GM12878 (cell line): ENCODE results near the gene COL4A1. TPM values are rescaled to one million over a fixed set of nuclear protein-coding genes. Genes with fewer than 3 reads are reported as not detected.

ENCODE experiments used
- ATAC-seq: fragments of 200-7000 bp; cut with Tn5 transposase; 3 replicates; pipeline ENCODE4 v1.9.1; 2020; ENCODE audit warnings: mild to moderate bottlenecking, moderate library complexity
- BruUV-seq: library from RNA; stranded (reverse); fragments of 400-500 nt; replicated peaks from 2 replicates; lab custom pipeline; 2021; lab: Mats Ljungman, UMichigan
- CTCF ChIA-PET: fragments of 300-600 bp; sonication (Branson Sonifier 250); formaldehyde crosslinking; extraction: SDS; loops from one replicate; lab custom pipeline; 2021; ENCODE audit warnings: inconsistent platforms; lab: Yijun Ruan, JAX
- POLR2A ChIA-PET: fragments of 350-600 bp; formaldehyde crosslinking; extraction: SDS; loops from one replicate; lab custom pipeline; 2021; ENCODE audit warnings: inconsistent platforms; lab: Charles Lee
- RAD21 ChIA-PET: fragments of 300-600 bp; sonication (Branson Sonifier 250); formaldehyde crosslinking; loops from one replicate; lab custom pipeline; 2023; ENCODE audit warnings: antibody characterized with exemption; ENCODE audit not compliant: unreplicated experiment; lab: Charles Lee
- SMC1A ChIA-PET: fragments of 300-600 bp; sonication (Branson Sonifier 250); formaldehyde crosslinking; loops from one replicate; lab custom pipeline; 2023; ENCODE audit not compliant: unreplicated experiment, uncharacterized antibody; lab: Charles Lee
- DNase-seq: peaks from one replicate; pipeline ENCODE4 v3.0.0-alpha.2; 2011; ENCODE audit warnings: low read depth, low spot score
- FAIRE-seq: peaks from 3 replicates; lab custom pipeline; 2011; peaks lifted over from hg19 to GRCh38; lab: Jason Lieb, UNC
- H2AFZ ChIP-seq: 2 replicates; pipeline ENCODE4 v1.6.0; 2011; ENCODE audit warnings: low read depth, low read length, control low read depth; ENCODE audit not compliant: control insufficient read depth
- H3K27ac ChIP-seq: 2 replicates; pipeline ENCODE4 v1.5.1; 2011; ENCODE audit warnings: control low read depth; ENCODE audit not compliant: control insufficient read depth, insufficient read depth
- H3K27me3 ChIP-seq, 2 experiments: replicated peaks in 1 of 2; 2 replicates each; pipeline versions ENCODE4 v1.6.0 to v1.6.1; 2011; ENCODE audit warnings: low read length in 1 of 2; ENCODE audit not compliant: control insufficient read depth in 2 of 2, insufficient read depth in 2 of 2
- H3K36me3 ChIP-seq, 2 experiments: 2 replicates each; pipeline ENCODE4 v1.5.1; 2011; ENCODE audit warnings: low read length in 1 of 2; ENCODE audit not compliant: control insufficient read depth in 2 of 2, insufficient read depth in 2 of 2
- H3K4me1 ChIP-seq: 2 replicates; pipeline ENCODE4 v1.6.1; 2011; ENCODE audit warnings: mild to moderate bottlenecking, low read length, moderate library complexity, mixed read lengths; ENCODE audit not compliant: control insufficient read depth, insufficient read depth
- H3K4me2 ChIP-seq: 2 replicates; pipeline ENCODE4 v1.6.0; 2011; ENCODE audit warnings: control low read depth; ENCODE audit not compliant: control insufficient read depth, insufficient read depth
- H3K4me3 ChIP-seq: fragments of 200-600 bp; sonication (generic); 2 replicates; pipeline ENCODE4 v1.5.1; 2016
- H3K79me2 ChIP-seq: 2 replicates; pipeline ENCODE4 v1.6.0; 2011; ENCODE audit warnings: low read length; ENCODE audit not compliant: control insufficient read depth, insufficient read depth
- H3K9ac ChIP-seq: 2 replicates; pipeline ENCODE4 v1.8.0; 2011; ENCODE audit warnings: low read length, control low read depth, mixed read lengths; ENCODE audit not compliant: control insufficient read depth, insufficient read depth
- H3K9me3 ChIP-seq: replicated peaks from 3 replicates; pipeline ENCODE4 v1.5.1; 2011; ENCODE audit warnings: mild to moderate bottlenecking, low read length; ENCODE audit not compliant: control insufficient read depth, insufficient read depth
- H4K20me1 ChIP-seq: 2 replicates; pipeline ENCODE4 v1.6.0; 2011; ENCODE audit not compliant: control insufficient read depth, insufficient read depth
- CREB1 ChIP-seq: IDR thresholded peaks from 2 replicates; pipeline ENCODE4 v1.6.1; 2012; ENCODE audit warnings: low read depth, mild to moderate bottlenecking, inconsistent platforms
- NFXL1 ChIP-seq: fragments of 450-650 bp; IDR thresholded peaks from 2 replicates; pipeline ENCODE4 v1.6.1; 2017; ENCODE audit warnings: antibody characterized with exemption, mild to moderate bottlenecking, borderline replicate concordance
- RAD21 ChIP-seq: IDR thresholded peaks from 2 replicates; pipeline ENCODE4 v1.6.1; 2011; ENCODE audit warnings: mild to moderate bottlenecking, low read depth, low read length, moderate library complexity; ENCODE audit not compliant: insufficient read depth
- TARDBP ChIP-seq: IDR thresholded peaks from 2 replicates; pipeline ENCODE4 v1.6.1; 2016; ENCODE audit warnings: borderline replicate concordance
- WGBS: methylation state at CpG from one replicate; pipeline ENCODE4 v1.1.6; 2016; ENCODE audit warnings: low lambda C conversion rate; ENCODE audit not compliant: insufficient replicate concordance, insufficient coverage; ENCODE audit errors: missing lambda C conversion rate; 5-methylcytosine and 5-hydroxymethylcytosine counted together
- in situ Hi-C: fragments of 300-500 bp; cut with MboI; formaldehyde crosslinking; loops from 9 replicates; pipeline ENCODE4 v1.14.3; 2018; ENCODE audit warnings: mixed read lengths
- intact Hi-C: fragments of 100-400 bp; cut with micrococcal nuclease; formaldehyde crosslinking; loops from one replicate; pipeline ENCODE4 v1.14.2; 2022; ENCODE audit not compliant: unreplicated experiment
- polyA plus RNA-seq, 11 experiments: library from polyadenylated mRNA; depleted of rRNA in 4 of 11; unstranded in 6 of 11; stranded (reverse) in 5 of 11; fragments of >200 nt; fragmentation: Nextera tagmentation in 4 of 11; fragmentation: Illumina TruSeq in 1 of 11; extraction: Ambion mirVana in 4 of 11; extraction: Trizol in 1 of 11; gene quantifications; 1 replicate in 1 of 11; 2 replicates in 10 of 11; pipeline versions ENCODE4 v1.2.1 to v1.2.3, GENCODE V29; 2011 to 2016; ENCODE audit warnings: inconsistent platforms in 2 of 11, missing spikeins in 2 of 11, low read depth in 1 of 11
- total RNA-seq, 4 experiments: library from RNA; depleted of rRNA in 3 of 4; stranded (reverse); fragments of >200 nt in 3 of 4; fragmentation: Illumina TruSeq in 1 of 4; extraction: Trizol in 1 of 4; gene quantifications; 2 replicates each; pipeline versions ENCODE4 v1.2.1 to v1.2.3, GENCODE V29; 2013 to 2021

The COL4A1 gene
- total and polyA plus RNA-seq, 10 of the 15 experiments (the other 5 are each of a cell fraction or from before 2014, with no cell fraction given) = 0.07 to 0.31 (median 0.13) TPM; not detected in 6

DNA sequence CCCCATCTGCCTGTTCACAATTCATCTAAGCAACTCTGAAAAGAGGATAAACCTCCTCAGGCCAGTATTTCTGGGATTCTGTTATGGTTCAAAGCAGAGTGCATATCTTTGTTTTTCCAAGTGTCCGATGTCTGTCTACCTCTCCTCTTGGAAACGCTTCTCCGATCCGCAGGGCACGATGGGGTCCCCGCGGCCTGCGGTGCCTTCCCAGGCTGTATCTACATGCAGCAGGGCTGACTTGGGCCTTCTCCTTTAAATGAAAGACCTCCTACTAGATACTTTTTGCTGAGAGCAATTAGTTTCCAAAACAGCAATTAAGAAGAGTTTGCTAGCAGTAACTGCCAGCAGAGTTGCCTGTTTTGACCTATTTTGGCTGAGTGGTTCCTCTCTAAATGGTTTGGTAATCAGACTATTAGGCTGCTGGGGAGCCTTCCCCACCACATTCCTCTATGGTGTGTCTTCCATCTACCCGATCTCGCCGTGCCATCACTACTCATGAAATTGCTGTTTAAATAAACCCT, 23.6 kb upstream of the COL4A1 start:
- Histone ChIP-seq H3K4me1 (no peaks in the 10 kb centered on the region), H3K36me3 (no peaks in the 10 kb centered on the region), H3K4me2 (no peak overlapping the region), H4K20me1 (no peaks in the 10 kb centered on the region), H2AFZ (no peak overlapping the region)
- no peak for ATAC-seq
- no TSS peak for BruUV-seq
- DNase-seq = no peak
- RAD21 ChIA-PET = no interaction called here
- TF ChIP-seq RAD21 = no peak
- TF ChIP-seq NFXL1 = no peak
- TF ChIP-seq, all 136 proteins: peak for 0
- 87% methylated on average over 11 of the region's 11 CpGs for WGBS
- in situ Hi-C loops (no loop called here), intact Hi-C loops (no loop called here)
- H3K9me3 ChIP-seq = peaks cover 3% of the 10 kb centered on the region; the same call in 2 of the 3 replicates
- H3K27ac ChIP-seq = no peak overlapping the region
- H3K79me2 ChIP-seq = no peaks in the 10 kb centered on the region
- no peaks in the 10 kb centered on the region; a peak in 1 of 4 replicates for H3K27me3 ChIP-seq
- FAIRE-seq = no peak
- POLR2A ChIA-PET = no interaction called here
- no peak overlapping the region for H3K9ac ChIP-seq
- SMC1A ChIA-PET = no interaction called here
- CTCF ChIA-PET = no interaction called here
- H3K4me3 ChIP-seq = no peak overlapping the region

DNA sequence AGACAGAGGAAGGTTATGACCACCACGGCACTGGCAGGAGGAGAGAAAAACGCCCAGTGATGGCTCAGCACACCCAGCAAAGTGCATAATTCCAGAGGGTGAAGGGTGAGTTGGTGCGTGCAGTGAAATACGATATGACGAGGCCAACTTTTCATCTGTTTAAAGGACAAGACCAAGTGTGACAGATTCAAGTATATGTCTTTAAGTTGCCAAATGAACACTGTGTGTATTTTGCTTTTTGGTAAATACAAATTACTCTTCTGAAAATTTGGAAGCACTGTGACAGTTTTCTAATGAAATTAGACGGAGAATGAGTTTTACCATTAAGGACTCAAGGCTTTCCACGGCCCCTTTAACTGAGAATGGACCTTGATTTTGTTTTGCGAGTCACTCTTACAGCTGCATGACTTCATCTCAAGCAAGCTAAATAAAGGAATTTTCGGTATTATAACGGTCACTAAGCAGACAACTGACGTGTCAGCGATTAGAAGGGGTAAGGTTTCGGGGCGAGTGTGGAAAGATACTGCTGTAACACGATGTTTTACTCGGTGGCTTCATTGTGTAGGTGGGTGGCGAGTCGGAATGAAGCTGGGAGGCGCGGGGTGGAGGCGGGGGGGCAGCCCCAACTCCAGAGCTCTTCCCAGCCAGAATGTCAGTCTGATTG, 23.0 kb upstream of the COL4A1 start:
- Histone ChIP-seq H2AFZ (no peak overlapping the region), H3K27me3 (no peaks in the 10 kb centered on the region; a peak in 1 of 4 replicates)
- BruUV-seq = no TSS peak
- RAD21 ChIA-PET = no interaction called here
- 0 out of 2 replicates have a peak, but pooled peaks have one; percentile 12 for TF ChIP-seq CREB1
- no peak for TF ChIP-seq TARDBP
- TF ChIP-seq, all 136 proteins: peak for 1
- Histone ChIP-seq H3K79me2 (no peaks in the 10 kb centered on the region), H3K27ac (no peak overlapping the region), H3K4me2 (no peak overlapping the region), H4K20me1 (no peaks in the 10 kb centered on the region), H3K4me1 (no peaks in the 10 kb centered on the region), H3K4me3 (no peak overlapping the region), H3K36me3 (no peaks in the 10 kb centered on the region), H3K9ac (no peak overlapping the region), H3K9me3 (peaks cover 1% of the 10 kb centered on the region; the same call in 1 of the 3 replicates)
- DNase-seq (no peak), FAIRE-seq (no peak), ATAC-seq (peak; percentile 30)
- intact Hi-C loops (no loop called here), in situ Hi-C loops (no loop called here)
- CTCF ChIA-PET = no interaction called here
- WGBS = 26% methylated on average over 21 of the region's 21 CpGs
- SMC1A ChIA-PET = no interaction called here
- POLR2A ChIA-PET = no interaction called here
